ENCODE measurements around the gene CHL1.
"Not testable (repeated sequence)": the region's sequence is repeated elsewhere in the genome, so short reads cannot be mapped to it uniquely, and the experiment has no call there.

The CHL1 gene

GRCh38 chr3:335240-335639, 138.7 kb downstream of the CHL1 start:
- ATAC-seq: no peak
- H3K27ac Mint-ChIP-seq: no peak overlapping the region
- H3K27me3 Mint-ChIP-seq: no peaks in the 10 kb centered on the region
- no peaks in the 10 kb centered on the region for H3K4me1 Mint-ChIP-seq
- no peak for DNase-seq
- H3K9me3 Mint-ChIP-seq: no peaks in the 10 kb centered on the region
- H3K4me3 Mint-ChIP-seq: no peak overlapping the region

GRCh38 chr3:339351-339750, 142.8 kb downstream of the CHL1 start:
- Mint-ChIP-seq H3K9me3 (no peaks in the 10 kb centered on the region), H3K27me3 (no peaks in the 10 kb centered on the region), H3K4me3 (no peak overlapping the region), H3K4me1 (no peaks in the 10 kb centered on the region), H3K27ac (no peak overlapping the region)
- ATAC-seq (no peak), DNase-seq (no peak)

DNA sequence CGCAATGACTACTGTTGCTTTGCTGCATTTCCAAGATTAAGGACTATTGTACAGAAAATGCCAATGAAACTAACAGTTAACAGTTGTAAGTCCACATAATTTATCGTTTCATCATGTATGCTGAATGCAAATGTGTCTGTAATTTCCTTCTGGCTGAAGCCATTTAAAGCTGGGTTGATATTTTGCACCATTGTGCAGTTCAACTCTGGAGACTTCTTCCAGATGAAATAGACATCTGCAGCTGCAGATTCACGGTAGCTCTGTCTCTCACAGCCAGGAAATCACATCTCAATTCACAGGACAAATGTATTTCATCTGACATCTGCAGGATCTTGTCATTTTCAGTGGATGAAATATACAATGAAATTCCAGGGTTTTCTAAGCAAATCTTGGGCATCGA, 145.4 kb downstream of the CHL1 start:
- Mint-ChIP-seq H3K27ac (no peak overlapping the region), H3K9me3 (no peaks in the 10 kb centered on the region), H3K27me3 (no peaks in the 10 kb centered on the region), H3K4me3 (no peak overlapping the region), H3K4me1 (no peaks in the 10 kb centered on the region)
- ATAC-seq (no peak), DNase-seq (no peak)

DNA sequence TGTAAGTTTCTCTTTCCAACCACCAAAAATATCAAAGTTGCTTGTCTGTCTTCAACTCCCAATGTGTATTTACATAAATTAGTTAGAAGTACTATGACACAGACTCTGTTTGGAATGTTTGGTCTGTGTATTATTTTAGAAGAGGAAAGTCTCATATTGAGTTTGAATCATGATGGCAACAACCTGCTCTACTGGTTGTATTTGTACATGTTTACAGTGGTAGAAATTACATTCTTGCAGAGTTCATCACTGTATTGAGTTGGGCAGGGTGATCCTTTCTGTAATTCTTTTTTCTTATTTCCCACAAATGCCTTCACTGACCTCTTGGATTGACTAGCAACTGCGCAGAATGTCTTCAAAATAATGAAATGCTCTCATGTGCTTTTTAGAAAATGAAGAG, 149.6 kb downstream of the CHL1 start:
- H3K4me1 Mint-ChIP-seq: no peaks in the 10 kb centered on the region
- ATAC-seq (no peak), DNase-seq (no peak)
- H3K27ac Mint-ChIP-seq: no peak overlapping the region
- H3K9me3 Mint-ChIP-seq: no peaks in the 10 kb centered on the region
- H3K27me3 Mint-ChIP-seq: no peaks in the 10 kb centered on the region
- no peak overlapping the region for H3K4me3 Mint-ChIP-seq

GRCh38 chr3:347581-347980, 151.0 kb downstream of the CHL1 start:
- H3K4me3 Mint-ChIP-seq: no peak overlapping the region
- no peaks in the 10 kb centered on the region for H3K4me1 Mint-ChIP-seq
- no peak overlapping the region for H3K27ac Mint-ChIP-seq
- H3K9me3 Mint-ChIP-seq: no peaks in the 10 kb centered on the region
- ATAC-seq (no peak), DNase-seq (no peak)
- no peaks in the 10 kb centered on the region for H3K27me3 Mint-ChIP-seq

DNA sequence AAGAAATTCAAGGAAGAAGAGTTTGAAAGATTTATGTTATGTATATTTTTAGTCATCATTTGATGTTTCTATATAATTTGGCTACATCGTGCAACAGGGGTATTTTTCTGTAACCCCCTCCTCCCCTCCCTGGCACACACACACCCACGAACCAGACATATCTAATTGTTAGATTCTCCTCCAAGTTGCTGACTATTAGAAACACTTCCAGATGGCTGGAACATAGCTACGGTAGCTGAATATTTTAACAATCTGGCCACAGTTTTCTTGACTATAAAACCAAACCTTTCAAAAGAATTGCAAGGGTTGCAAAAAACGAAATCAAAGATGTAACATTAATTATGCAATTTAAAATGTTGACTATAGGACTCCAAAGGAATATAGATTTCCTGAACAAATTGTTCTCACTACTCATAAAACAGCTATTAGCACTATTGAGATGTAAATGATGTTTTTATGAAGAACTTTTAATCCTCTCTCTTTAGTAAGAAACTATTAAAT, 154.4 kb downstream of the CHL1 start:
- Mint-ChIP-seq H3K9me3 (no peaks in the 10 kb centered on the region), H3K27me3 (no peaks in the 10 kb centered on the region), H3K4me3 (no peak overlapping the region), H3K4me1 (no peaks in the 10 kb centered on the region), H3K27ac (no peak overlapping the region)
- ATAC-seq (no peak), DNase-seq (no peak)

DNA sequence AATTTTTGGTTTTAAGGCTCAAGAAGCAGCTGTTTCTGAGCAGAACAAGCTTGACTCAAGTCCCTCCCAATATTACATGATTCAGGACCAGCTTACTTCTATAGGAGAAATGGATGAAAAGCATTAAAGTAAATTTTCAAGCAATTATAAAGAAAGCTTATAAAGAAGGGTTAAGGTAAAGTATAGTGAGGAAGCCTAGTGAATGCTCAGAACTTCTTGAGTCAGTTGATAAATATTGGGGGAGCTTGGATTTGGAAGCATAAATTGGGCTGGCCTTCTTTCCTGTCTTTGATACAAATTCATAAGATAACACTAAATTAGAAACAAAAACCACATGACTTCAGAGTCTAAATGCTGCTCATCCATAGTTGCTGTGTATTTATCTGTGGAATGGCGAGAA, 156.0 kb downstream of the CHL1 start:
- ATAC-seq (no peak), DNase-seq (no peak)
- Mint-ChIP-seq H3K27me3 (no peaks in the 10 kb centered on the region), H3K27ac (no peak overlapping the region), H3K4me1 (no peaks in the 10 kb centered on the region), H3K4me3 (no peak overlapping the region), H3K9me3 (no peaks in the 10 kb centered on the region)

GRCh38 chr3:353191-353739, 156.7 kb downstream of the CHL1 start:
- Mint-ChIP-seq H3K27me3 (no peaks in the 10 kb centered on the region), H3K4me3 (no peak overlapping the region), H3K4me1 (no peaks in the 10 kb centered on the region), H3K9me3 (no peaks in the 10 kb centered on the region), H3K27ac (no peak overlapping the region)
- no peak for DNase-seq
- no peak for ATAC-seq

DNA sequence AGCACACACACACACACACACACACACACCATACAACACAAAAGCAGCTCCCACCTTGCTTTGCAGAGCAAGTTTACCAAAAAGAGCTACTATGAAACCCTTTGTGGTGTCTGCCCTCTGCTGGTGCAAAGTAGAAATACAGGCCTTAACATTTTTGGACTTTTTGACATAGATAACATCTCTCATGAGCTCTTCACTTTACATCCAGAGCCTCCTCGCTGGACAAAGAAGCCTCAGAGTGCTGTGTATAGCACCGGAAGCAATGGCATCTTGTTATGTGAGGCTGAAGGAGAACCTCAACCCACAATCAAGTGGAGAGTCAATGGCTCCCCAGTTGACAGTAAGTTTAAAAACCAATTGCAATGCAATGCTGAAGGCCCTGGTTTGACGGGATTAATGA, 157.9 kb downstream of the CHL1 start:
- peak; percentile 13 to 26 for DNase-seq
- no peak overlapping the region for H3K4me3 Mint-ChIP-seq
- no peaks in the 10 kb centered on the region for H3K4me1 Mint-ChIP-seq
- H3K27ac Mint-ChIP-seq: no peak overlapping the region
- no peak for ATAC-seq
- no peaks in the 10 kb centered on the region for H3K27me3 Mint-ChIP-seq
- H3K9me3 Mint-ChIP-seq: peaks cover 0 to under 1% of the 10 kb centered on the region in 2 donors

DNA sequence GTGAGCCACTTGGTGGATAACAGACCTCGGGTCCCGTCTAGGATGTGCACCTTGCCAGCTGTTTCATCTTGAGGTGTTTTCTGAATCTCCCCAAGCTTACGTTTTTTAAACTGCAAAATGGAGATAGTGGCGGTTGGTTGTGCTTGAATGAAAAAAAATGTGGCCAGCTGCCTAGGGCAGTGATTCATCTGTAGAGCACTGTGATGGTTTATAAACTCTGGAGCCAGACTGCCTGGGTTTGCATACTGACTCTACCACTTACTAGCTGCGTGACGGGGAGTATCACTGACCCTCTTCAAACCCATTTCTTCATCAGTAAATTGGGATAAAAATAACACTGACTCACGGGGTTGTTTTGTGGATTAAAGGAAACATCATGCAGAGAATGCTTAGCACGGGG, 159.1 kb downstream of the CHL1 start:
- Mint-ChIP-seq H3K27ac (no peak overlapping the region), H3K9me3 (peaks cover 0 to 4% of the 10 kb centered on the region in 2 donors), H3K4me3 (no peak overlapping the region), H3K4me1 (no peaks in the 10 kb centered on the region), H3K27me3 (no peaks in the 10 kb centered on the region)
- DNase-seq (no peak), ATAC-seq (no peak)

DNA sequence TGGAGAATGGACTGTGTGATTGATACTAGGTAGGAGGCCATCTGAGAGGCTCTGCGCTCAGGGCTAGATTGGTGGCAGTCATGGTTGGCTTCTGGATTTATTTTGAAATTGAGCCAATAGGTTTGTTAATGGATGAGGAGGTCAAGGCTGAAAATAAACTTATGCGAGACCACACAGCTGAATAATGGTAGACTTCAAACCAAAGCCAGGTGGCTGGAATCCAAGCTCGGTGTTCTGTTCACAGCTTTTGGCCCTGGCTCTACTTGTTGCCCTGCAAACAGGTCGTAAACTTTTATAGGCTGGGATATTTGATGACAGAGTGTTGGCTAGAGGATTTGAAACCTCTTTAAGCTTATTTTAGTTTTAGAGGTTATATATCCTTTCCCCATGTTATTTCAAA, 160.4 kb downstream of the CHL1 start:
- no peak for DNase-seq

DNA sequence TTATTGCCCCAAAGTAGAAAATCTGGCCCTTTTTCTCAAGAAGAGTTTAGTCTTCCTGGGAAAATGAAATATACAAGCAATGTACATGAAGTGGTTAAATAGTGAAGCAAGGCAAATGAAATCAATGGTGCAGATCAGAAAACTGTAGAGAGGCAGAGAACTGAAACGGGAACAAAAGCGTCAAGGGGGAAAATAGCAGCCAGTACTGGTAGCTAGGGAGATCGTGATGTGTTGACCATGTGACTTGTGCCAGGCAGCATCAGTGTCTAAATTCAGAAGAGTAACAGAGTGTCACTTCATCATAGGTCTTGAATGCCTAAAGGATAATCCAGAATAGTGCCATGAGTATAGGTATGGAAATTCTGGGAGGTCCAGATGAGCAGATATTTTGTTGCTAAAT, 163.1 kb downstream of the CHL1 start:
- Mint-ChIP-seq H3K4me3 (no peak overlapping the region), H3K27me3 (no peaks in the 10 kb centered on the region), H3K27ac (no peak overlapping the region), H3K4me1 (no peaks in the 10 kb centered on the region), H3K9me3 (peaks cover 0 to 4% of the 10 kb centered on the region in 2 donors)
- ATAC-seq: no peak
- no peak for DNase-seq

More for the DNA sequence above, 160.4 kb downstream of the CHL1 start:
- Mint-ChIP-seq H3K9me3 (peaks cover 0 to 4% of the 10 kb centered on the region in 2 donors), H3K4me3 (no peak overlapping the region), H3K27ac (no peak overlapping the region), H3K4me1 (no peaks in the 10 kb centered on the region), H3K27me3 (no peaks in the 10 kb centered on the region)
- no peak for ATAC-seq

DNA sequence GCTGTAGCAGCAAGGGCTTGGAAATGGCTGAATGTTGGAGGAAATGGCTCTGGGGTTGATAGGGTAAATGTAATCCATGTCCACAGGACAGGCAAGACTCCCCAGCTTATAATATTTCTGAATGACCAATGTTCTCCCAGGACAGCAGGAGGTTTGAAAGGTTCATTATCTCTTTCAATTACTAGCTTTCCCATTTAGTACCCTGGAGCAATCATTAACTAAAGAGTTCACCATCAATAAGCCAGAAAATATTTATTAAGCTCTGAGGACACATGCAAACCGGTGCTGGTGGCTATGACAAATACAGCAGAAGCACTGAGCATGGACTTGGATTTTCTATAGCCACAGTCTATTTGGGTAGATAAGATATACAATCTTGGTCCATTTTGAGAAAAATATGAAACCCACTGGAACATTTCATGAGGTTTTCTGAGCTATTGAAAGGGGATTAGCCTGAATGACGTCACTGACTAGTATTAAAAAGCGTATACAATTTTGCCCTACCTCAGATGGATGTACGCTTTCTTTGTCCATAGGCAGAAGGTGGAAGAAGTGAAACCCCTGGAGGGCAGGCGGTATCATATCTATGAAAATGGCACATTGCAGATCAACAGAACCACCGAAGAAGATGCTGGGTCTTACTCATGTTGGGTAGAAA, 166.2 kb downstream of the CHL1 start:
- no peaks in the 10 kb centered on the region for H3K4me1 Mint-ChIP-seq
- DNase-seq (no peak), ATAC-seq (no peak)
- no peak overlapping the region for H3K4me3 Mint-ChIP-seq
- H3K9me3 Mint-ChIP-seq: peaks cover 0 to 4% of the 10 kb centered on the region in 2 donors
- H3K27ac Mint-ChIP-seq: no peak overlapping the region
- no peaks in the 10 kb centered on the region for H3K27me3 Mint-ChIP-seq

- Mint-ChIP-seq H3K27me3 (no peaks in the 10 kb centered on the region), H3K9me3 (peaks cover 9 to 10% of the 10 kb centered on the region in 2 donors), H3K4me1 (no peaks in the 10 kb centered on the region), H3K27ac (no peak overlapping the region), H3K4me3 (no peak overlapping the region)
- DNase-seq: no peak
- no peak for ATAC-seq
Measured at GRCh38 chr3:364287-364686, 167.7 kb downstream of the CHL1 start.

- H3K4me3 Mint-ChIP-seq: no peak overlapping the region
- H3K9me3 Mint-ChIP-seq: peaks cover 6 to 10% of the 10 kb centered on the region in 2 donors
- H3K4me1 Mint-ChIP-seq: no peaks in the 10 kb centered on the region
- ATAC-seq (no peak), DNase-seq (no peak)
- no peaks in the 10 kb centered on the region for H3K27me3 Mint-ChIP-seq
- H3K27ac Mint-ChIP-seq: no peak overlapping the region
Measured at GRCh38 chr3:365268-365667, 168.7 kb downstream of the CHL1 start.

- not testable (repeated sequence) for H3K4me3 Mint-ChIP-seq, H3K4me1 Mint-ChIP-seq, DNase-seq, H3K27ac Mint-ChIP-seq, H3K27me3 Mint-ChIP-seq, ATAC-seq
- peaks cover 14 to 18% of the 10 kb centered on the region in 2 donors for H3K9me3 Mint-ChIP-seq
Measured at GRCh38 chr3:366253-366652, 169.7 kb downstream of the CHL1 start.
